ENCODE data around the gene LMNA. TPM values are rescaled to one million over a fixed set of nuclear protein-coding genes. Genes with fewer than 3 reads are reported as not detected.
"Not testable (repeated sequence)": the region's sequence is repeated elsewhere in the genome, so short reads cannot be mapped to it uniquely, and the experiment has no call there.

Gene LMNA
- total RNA-seq, result 322 TPM

- DNase-seq (ENCODE audit: low spot score), result peak; percentile 95
- peak; percentile 91 for ATAC-seq
- intact Hi-C loops (cut with DNase I), result no loop called here
Measured at GRCh38 chr1:156114101-156114918, at the start of gene LMNA. Gene LMNA (plus strand): TSS chr1:156114711. CDS start chr1:156114919, 208 bp downstream.

DNA sequence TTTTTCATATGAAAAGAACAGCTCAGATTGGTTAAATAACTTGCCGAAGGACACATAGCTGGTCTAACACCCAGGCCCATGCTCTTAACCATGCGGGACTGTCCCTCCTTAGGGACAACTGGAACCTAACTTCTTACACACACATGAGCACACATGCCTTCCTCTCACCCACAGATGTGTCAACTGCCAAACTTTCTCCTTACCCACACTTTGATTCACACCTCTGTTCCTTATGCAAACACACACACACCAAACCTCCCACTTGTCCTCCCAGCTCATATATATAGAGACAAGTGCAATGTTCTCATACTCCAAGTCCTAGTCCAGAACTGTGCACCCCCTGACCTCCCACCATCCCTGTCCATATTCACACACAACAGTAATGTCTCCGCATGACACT lies 49.3 kb upstream of the LMNA start:
- ATAC-seq (no peak), DNase-seq (ENCODE audit: low spot score) (no peak)
- intact Hi-C loops (cut with DNase I), result no loop called here

- ATAC-seq, result no peak
- intact Hi-C loops (cut with DNase I), result no loop called here
- no peak for DNase-seq (ENCODE audit: low spot score)
Measured at GRCh38 chr1:156065871-156066270, 48.6 kb upstream of the LMNA start.

GRCh38 chr1:156067262-156067661 lies 47.2 kb upstream of the LMNA start:
- ATAC-seq, result no peak
- no peak for DNase-seq (ENCODE audit: low spot score)
- intact Hi-C loops (cut with DNase I), result no loop called here

- ATAC-seq, result no peak
- no peak for DNase-seq (ENCODE audit: low spot score)
- intact Hi-C loops (cut with DNase I), result no loop called here
Measured at GRCh38 chr1:156069490-156070455, 44.7 kb upstream of the LMNA start.

DNA sequence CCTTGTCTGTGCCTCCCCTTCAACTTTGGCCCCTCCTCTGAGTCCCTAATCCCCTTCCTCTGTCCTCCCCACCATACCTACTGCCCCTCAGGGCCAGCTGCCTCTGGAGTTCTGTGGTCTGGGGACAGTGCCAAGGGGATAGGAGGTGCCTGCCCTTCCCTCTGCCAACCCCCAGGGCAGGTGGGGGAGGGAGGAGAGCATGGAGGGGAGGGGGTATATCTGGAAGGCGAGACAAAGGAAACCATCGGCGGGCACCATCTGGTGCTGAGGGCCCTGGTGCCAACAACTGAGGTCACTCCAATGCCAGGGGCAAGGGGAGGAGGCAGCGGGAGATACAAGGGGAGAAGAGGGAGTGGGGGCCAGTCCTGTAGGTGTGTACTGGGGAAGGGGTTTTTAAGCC lies 44.0 kb upstream of the LMNA start:
- intact Hi-C loops (cut with DNase I), result no loop called here
- no peak for ATAC-seq
- no peak for DNase-seq (ENCODE audit: low spot score)

GRCh38 chr1:156071332-156071816 lies 43.1 kb upstream of the LMNA start:
- intact Hi-C loops (cut with DNase I); ATAC-seq; DNase-seq (ENCODE audit: low spot score): not testable (repeated sequence)

DNA sequence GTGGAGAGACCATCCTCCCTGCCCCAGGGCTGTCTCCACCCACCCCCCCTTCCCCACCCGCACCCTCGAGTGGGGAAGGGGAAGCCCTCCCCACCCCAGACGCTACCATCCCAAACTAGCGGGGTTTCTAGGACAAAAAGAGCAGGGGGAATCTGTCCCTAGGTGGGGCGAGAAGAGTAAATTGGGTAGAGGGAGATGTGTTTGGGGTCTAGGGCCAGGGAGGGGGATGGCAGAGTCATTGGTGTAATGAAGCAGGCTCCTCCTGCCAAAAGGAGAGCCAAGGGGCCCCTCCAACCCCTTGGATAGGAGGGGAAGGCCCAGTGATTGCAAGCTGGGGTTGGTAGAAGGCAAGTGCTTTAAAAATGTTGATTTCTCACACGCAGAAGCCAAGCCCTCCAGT lies 42.3 kb upstream of the LMNA start:
- ATAC-seq (no peak), DNase-seq (ENCODE audit: low spot score) (no peak)
- intact Hi-C loops (cut with DNase I), result no loop called here

GRCh38 chr1:156073110-156073687 lies 41.3 kb upstream of the LMNA start:
- DNase-seq (ENCODE audit: low spot score), result no peak
- ATAC-seq, result no peak
- intact Hi-C loops (cut with DNase I), result no loop called here

GRCh38 chr1:156073740-156074139 lies 40.8 kb upstream of the LMNA start:
- intact Hi-C loops (cut with DNase I), result no loop called here
- DNase-seq (ENCODE audit: low spot score), result no peak
- ATAC-seq, result no peak

- intact Hi-C loops (cut with DNase I), result no loop called here
- ATAC-seq (no peak), DNase-seq (ENCODE audit: low spot score) (no peak)
Measured at GRCh38 chr1:156074661-156075060, 39.9 kb upstream of the LMNA start.

GRCh38 chr1:156075162-156075561 lies 39.3 kb upstream of the LMNA start:
- ATAC-seq (no peak), DNase-seq (ENCODE audit: low spot score) (no peak)
- intact Hi-C loops (cut with DNase I), result no loop called here

- ATAC-seq, result no peak
- intact Hi-C loops (cut with DNase I), result no loop called here
Measured at GRCh38 chr1:156075775-156076204, 38.7 kb upstream of the LMNA start.

DNA sequence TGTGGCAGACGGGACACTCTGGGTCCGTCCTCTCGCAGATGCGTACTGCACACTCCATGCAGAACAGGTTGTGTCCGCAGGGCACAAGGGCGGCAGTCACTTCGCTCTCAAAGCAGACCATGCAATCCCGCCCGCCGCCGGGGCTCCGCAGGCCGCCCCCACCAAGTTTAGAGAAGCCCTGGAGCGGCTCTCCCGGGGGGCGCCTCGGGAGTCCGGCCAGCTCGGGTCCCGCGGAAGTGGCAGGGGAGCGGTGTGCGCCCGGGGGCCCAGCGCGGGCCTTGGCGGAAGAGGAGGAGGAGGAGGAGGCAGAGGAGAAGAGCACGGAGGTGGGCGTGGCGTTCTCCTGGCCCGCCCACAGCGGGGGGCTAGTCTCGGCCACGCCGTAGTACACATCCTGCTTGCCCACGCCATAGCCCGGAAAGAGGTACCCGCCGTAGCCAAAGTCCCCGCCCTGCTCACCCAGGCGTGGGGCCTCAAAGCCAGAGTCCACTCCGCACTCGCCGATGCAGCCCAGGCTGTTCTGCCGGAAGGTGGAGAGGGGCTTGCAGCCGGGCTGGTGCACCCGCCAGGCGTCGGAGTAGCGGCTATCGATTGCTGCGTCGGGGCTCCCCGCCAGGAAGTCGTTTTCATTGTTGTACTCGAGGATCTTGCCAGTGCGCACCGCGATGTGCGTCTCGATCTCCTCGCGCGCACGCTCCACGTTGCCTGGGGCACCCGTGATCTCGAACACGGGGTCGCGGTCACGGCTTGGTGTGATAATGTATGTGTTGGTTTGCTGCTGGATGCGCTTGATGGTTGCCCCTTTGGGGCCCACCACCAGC lies 37.7 kb upstream of the LMNA start:
- ATAC-seq, result peak; percentile 91
- intact Hi-C loops (cut with DNase I), result no loop called here
- DNase-seq (ENCODE audit: low spot score), result peak; percentile 82

More at GRCh38 chr1:156075775-156076204, 38.7 kb upstream of the LMNA start:
- DNase-seq (ENCODE audit: low spot score), result no peak

DNA sequence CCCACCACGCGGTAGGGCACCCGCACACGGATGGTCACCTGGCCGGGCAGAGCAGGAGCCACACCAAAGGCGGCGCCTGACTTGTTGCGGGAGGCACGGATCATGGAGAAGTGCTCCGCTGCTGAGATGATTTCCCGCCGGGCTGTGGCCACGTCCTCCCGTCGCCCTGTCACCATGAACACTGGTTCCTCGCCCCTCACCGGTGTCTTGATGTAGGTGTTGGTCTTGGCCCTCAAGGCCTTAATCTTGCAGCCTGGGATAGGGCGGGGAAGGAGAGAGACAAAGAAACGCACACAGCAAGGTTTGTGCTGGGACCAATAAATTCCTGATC lies 37.1 kb upstream of the LMNA start:
- peak; percentile 12 for ATAC-seq
- intact Hi-C loops (cut with DNase I), result no loop called here
- no peak for DNase-seq (ENCODE audit: low spot score)

DNA sequence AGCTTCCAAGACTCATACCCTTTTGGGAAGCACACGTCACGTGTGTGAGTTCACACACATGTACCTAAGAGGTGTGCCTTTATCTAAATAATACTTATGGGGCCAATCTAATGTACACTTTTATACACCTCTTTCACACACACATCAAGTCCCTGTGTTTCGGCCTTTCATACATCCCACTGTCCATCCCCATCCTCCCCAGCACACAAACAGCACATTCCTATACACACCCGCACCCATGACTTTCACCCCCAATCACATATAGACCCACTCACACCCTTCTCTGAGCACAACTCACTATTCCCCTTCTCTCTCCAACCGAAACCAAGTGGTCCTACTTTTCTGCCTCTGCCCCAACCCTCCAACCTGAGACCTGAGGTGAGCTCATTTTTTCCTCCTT lies 35.8 kb upstream of the LMNA start:
- DNase-seq (ENCODE audit: low spot score) (no peak), ATAC-seq (no peak)
- intact Hi-C loops (cut with DNase I), result no loop called here

- intact Hi-C loops (cut with DNase I), result no loop called here
- ATAC-seq (no peak), DNase-seq (ENCODE audit: low spot score) (no peak)
Measured at GRCh38 chr1:156079762-156080161, 34.7 kb upstream of the LMNA start.

- intact Hi-C loops (cut with DNase I), result no loop called here
- ATAC-seq (no peak), DNase-seq (ENCODE audit: low spot score) (no peak)
Measured at GRCh38 chr1:156080241-156080862, 34.2 kb upstream of the LMNA start.

All from sciatic nerve (tissue), 2 donors.